HG02588 (cell line): ENCODE results near the gene ZNF561.
A peak's percentile ranks its signal among the peaks of the same experiment; 100 is the strongest.
"Not testable (repeated sequence)": the region's sequence is repeated elsewhere in the genome, so short reads cannot be mapped to it uniquely, and the experiment has no call there.

ENCODE experiments used
- ATAC-seq: cut with Tn5 transposase; IDR thresholded peaks from one replicate; pipeline ENCODE4 v1.9.1; 2021; ENCODE audit warnings: mild to moderate bottlenecking, moderate library complexity; ENCODE audit not compliant: unreplicated experiment

The ZNF561 gene

GRCh38 chr19:9621156-9622037 lies at the start of gene ZNF561:
TSS of gene ZNF561 (minus strand) at chr19:9621232. CDS start at chr19:9619456, 1,776 bp downstream.
- peak; percentile 87 for ATAC-seq

GRCh38 chr19:9668544-9668943 lies 47.5 kb upstream of the ZNF561 start:
- ATAC-seq, result no peak

GRCh38 chr19:9667898-9668297 lies 46.9 kb upstream of the ZNF561 start:
- ATAC-seq, result no peak

- no peak for ATAC-seq
These were observed 37.7 kb upstream of the ZNF561 start for GRCh38 chr19:9658769-9659168.

GRCh38 chr19:9653066-9653555 lies 32.1 kb upstream of the ZNF561 start:
- ATAC-seq, result not testable (repeated sequence)

- not testable (repeated sequence) for ATAC-seq
These were observed 30.4 kb upstream of the ZNF561 start for GRCh38 chr19:9651464-9651863.

- no peak for ATAC-seq
These were observed 29.3 kb upstream of the ZNF561 start for GRCh38 chr19:9650345-9650744.

- no peak for ATAC-seq
These were observed 24.4 kb upstream of the ZNF561 start for GRCh38 chr19:9645472-9645871.

- no peak for ATAC-seq
These were observed 23.4 kb upstream of the ZNF561 start for GRCh38 chr19:9644472-9644871.

- no peak for ATAC-seq
These were observed 20.8 kb upstream of the ZNF561 start for GRCh38 chr19:9641810-9642209.

GRCh38 chr19:9640956-9641355 lies 19.9 kb upstream of the ZNF561 start:
- no peak for ATAC-seq

- no peak for ATAC-seq
These were observed 15.0 kb upstream of the ZNF561 start for GRCh38 chr19:9636018-9636417.

- ATAC-seq, result no peak
These were observed 6.8 kb upstream of the ZNF561 start for GRCh38 chr19:9627856-9628255.

- ATAC-seq, result no peak
These were observed 1.5 kb upstream of the ZNF561 start for GRCh38 chr19:9622531-9622930.

GRCh38 chr19:9620842-9621155 lies 233 bp downstream of the ZNF561 start:
- no peak for ATAC-seq

GRCh38 chr19:9615844-9616243 lies 5.2 kb downstream of the ZNF561 start:
- ATAC-seq, result no peak

- no peak for ATAC-seq
These were observed 10.4 kb downstream of the ZNF561 start for GRCh38 chr19:9610484-9611113.

GRCh38 chr19:9608912-9609311 lies 12.1 kb downstream of the ZNF561 start:
- ATAC-seq, result no peak

GRCh38 chr19:9597027-9597426 lies 24.0 kb downstream of the ZNF561 start:
- ATAC-seq, result no peak

- ATAC-seq, result no peak
These were observed 34.3 kb downstream of the ZNF561 start for GRCh38 chr19:9586764-9587163.

GRCh38 chr19:9584073-9584833 lies 36.8 kb downstream of the ZNF561 start, which contains the start of gene ZNF121:
TSS of gene ZNF121 (minus strand) at chr19:9584504. CDS start at chr19:9568097, 16,407 bp downstream.
- ATAC-seq, result peak; percentile 84
